K562 (cell line): ENCODE measurements around the gene APOBEC3G. TPM values are rescaled to one million over a fixed set of nuclear protein-coding genes. Genes with fewer than 3 reads are reported as not detected.

ENCODE experiments used
- CBX2 ChIP-seq: fragments of 200-600 bp; sonication (generic); IDR thresholded peaks from one replicate; pipeline ENCODE4 v1.6.1; 2012; ENCODE audit warnings: mild to moderate bottlenecking, low read length, inconsistent platforms; ENCODE audit not compliant: insufficient read depth, poor library complexity, severe bottlenecking
- CREB3 ChIP-seq: fragments of 450-650 bp; conservative IDR thresholded peaks from 2 replicates; pipeline ENCODE4 v1.6.1; 2016; ENCODE audit warnings: missing genetic modification characterization, low read depth, mild to moderate bottlenecking, missing compliant biosample characterization, moderate library complexity
- CTBP1 ChIP-seq: fragments of 450-650 bp; IDR thresholded peaks from 2 replicates; pipeline ENCODE4 v1.6.1; 2016; ENCODE audit warnings: borderline replicate concordance
- E2F5 ChIP-seq: sonication (generic); formaldehyde crosslinking; IDR thresholded peaks from 2 replicates; pipeline ENCODE4 v1.8.0; 2022; ENCODE audit warnings: mild to moderate bottlenecking, missing genetic modification reagents
- GMEB1 ChIP-seq: fragments of 250-450 bp; sonication (Bioruptor Pico); IDR thresholded peaks from 2 replicates; pipeline ENCODE4 v1.4.0; 2020; ENCODE audit warnings: mild to moderate bottlenecking
- HMG20A ChIP-seq: fragments of 450-650 bp; formaldehyde crosslinking; conservative IDR thresholded peaks from 2 replicates; pipeline ENCODE4 v1.4.0; 2020; ENCODE audit warnings: mild to moderate bottlenecking, mixed read lengths
- HOXB6 ChIP-seq: fragments of 250-450 bp; sonication (Bioruptor Pico); IDR thresholded peaks from 2 replicates; pipeline ENCODE4 v1.5.1; 2022; ENCODE audit warnings: mild to moderate bottlenecking, borderline replicate concordance
- MCM5 ChIP-seq: fragments of 450-650 bp; IDR thresholded peaks from 2 replicates; pipeline ENCODE4 v1.6.1; 2016; ENCODE audit warnings: low read depth
- MLX ChIP-seq, 2 experiments: fragments of 450-650 bp in 1 of 2; sonication (generic) in 1 of 2; formaldehyde crosslinking; conservative IDR thresholded peaks; 2 replicates each; pipeline versions ENCODE4 v1.4.0 to v1.8.1; 2020 to 2022; ENCODE audit warnings: mild to moderate bottlenecking in 1 of 2, missing genetic modification reagents in 1 of 2
- MTA3 ChIP-seq: fragments of 450-650 bp; formaldehyde crosslinking; IDR thresholded peaks from 2 replicates; pipeline ENCODE4 v1.6.1; 2017; ENCODE audit warnings: mild to moderate bottlenecking, borderline replicate concordance
- NR3C1 ChIP-seq: sonication (generic); formaldehyde crosslinking; IDR thresholded peaks from 2 replicates; pipeline ENCODE4 v1.8.1; 2022; ENCODE audit warnings: missing genetic modification reagents
- PHB ChIP-seq: fragments of 250-450 bp; sonication (Bioruptor Pico); IDR thresholded peaks from 2 replicates; pipeline ENCODE4 v1.5.0; 2021
- PHB2 ChIP-seq: fragments of 450-650 bp; IDR thresholded peaks from 2 replicates; pipeline ENCODE4 v1.6.1; 2017; ENCODE audit warnings: low read depth
- PML ChIP-seq: IDR thresholded peaks from 2 replicates; pipeline ENCODE4 v1.6.1; 2012; ENCODE audit warnings: low read length, inconsistent platforms
- PPARD ChIP-seq: fragments of 250-450 bp; sonication (Bioruptor Pico); IDR thresholded peaks from 2 replicates; pipeline ENCODE4 v1.8.0; 2022; ENCODE audit warnings: inconsistent platforms, mild to moderate bottlenecking, moderate library complexity
- RBBP5 ChIP-seq: fragments of 200-600 bp; sonication (generic); IDR thresholded peaks from 2 replicates; pipeline ENCODE4 v1.6.1; 2012; ENCODE audit warnings: borderline replicate concordance, mild to moderate bottlenecking, low read length, control low read depth, inconsistent platforms; ENCODE audit not compliant: insufficient read depth, poor library complexity, severe bottlenecking
- ZKSCAN1 ChIP-seq: fragments of 150-350 bp; IDR thresholded peaks from 2 replicates; pipeline ENCODE4 v1.6.1; 2016; ENCODE audit warnings: low read depth, low read length
- ZNF431 ChIP-seq: sonication (generic); formaldehyde crosslinking; IDR thresholded peaks from 2 replicates; pipeline ENCODE4 v1.8.0; 2022; ENCODE audit warnings: mild to moderate bottlenecking, missing genetic modification reagents
- ZNF507 ChIP-seq: conservative IDR thresholded peaks from 2 replicates; pipeline ENCODE4 v1.6.1; 2017; ENCODE audit warnings: missing genetic modification characterization, missing compliant biosample characterization
- ZNF518B ChIP-seq: fragments of 250-450 bp; sonication (Bioruptor Pico); IDR thresholded peaks from 2 replicates; pipeline ENCODE4 v1.5.0; 2021; ENCODE audit warnings: mild to moderate bottlenecking, moderate library complexity
- polyA plus RNA-seq, 8 experiments: library from polyadenylated mRNA; depleted of rRNA in 4 of 8; stranded (reverse) in 5 of 8; unstranded in 3 of 8; fragments of >200 nt; fragmentation: Nextera tagmentation in 2 of 8; fragmentation: Illumina TruSeq in 1 of 8; extraction: Ambion mirVana in 2 of 8; extraction: Trizol in 1 of 8; gene quantifications; 2 replicates each; pipeline versions ENCODE4 v1.2.1 to v1.2.3, GENCODE V29; 2011 to 2014; ENCODE audit warnings: inconsistent platforms in 1 of 8, missing spikeins in 1 of 8
- total RNA-seq, 7 experiments: library from RNA; depleted of rRNA in 6 of 7; stranded (reverse); fragments of >200 nt in 6 of 7; fragmentation: Illumina TruSeq in 2 of 7; extraction: Trizol in 2 of 7; gene quantifications; 2 replicates each; pipeline versions ENCODE4 v1.2.1 to v1.2.3, GENCODE V29; 2011 to 2021; ENCODE audit warnings: low replicate concordance in 1 of 7

The APOBEC3G gene
- total and polyA plus RNA-seq, 9 of the 15 experiments (the other 6 are each of a cell fraction or from before 2014, with no cell fraction given), result 5.2 to 20.8 (median 11.4) TPM

GRCh38 chr22:39110631-39111561 is 33.8 kb downstream of the APOBEC3G start (continued):
- TF ChIP-seq MTA3 (no peak), NR3C1 (CRISPR knock-in tag) (no peak), MCM5 (no peak), CREB3 (tag) (no peak), HOXB6 (CRISPR knock-in tag) (no peak), ZNF507 (tag) (no peak), PML (no peak), CTBP1 (peak; percentile 52), ZNF431 (CRISPR knock-in tag) (peak; percentile 83), ZKSCAN1 (no peak), PHB (CRISPR knock-in tag) (no peak), PPARD (CRISPR knock-in tag) (no peak), HMG20A (CRISPR knock-in tag) (no peak), GMEB1 (CRISPR knock-in tag) (no peak), CBX2 (no peak), E2F5 (CRISPR knock-in tag) (no peak), ZNF518B (CRISPR knock-in tag) (no peak), MLX (CRISPR knock-in tag; conservative IDR thresholded peaks at IDR 0.05) (no peak), RBBP5 (no peak), PHB2 (no peak)
